Right kidney (tissue), 1 donor: ENCODE data around the gene CNGB1.
A peak's percentile ranks its signal among the peaks of the same experiment; 100 is the strongest.
"Not testable (repeated sequence)": the region's sequence is repeated elsewhere in the genome, so short reads cannot be mapped to it uniquely, and the experiment has no call there.

Source experiments
- DNase-seq: peaks from one replicate; pipeline ENCODE4 v3.0.0-alpha.2; 2016

Gene CNGB1

GRCh38 chr16:57884655-57885133, 86.2 kb downstream of the CNGB1 start:
- DNase-seq: no peak

GRCh38 chr16:57883953-57884654, 86.8 kb downstream of the CNGB1 start:
- no peak for DNase-seq

GRCh38 chr16:57883480-57883879, 87.4 kb downstream of the CNGB1 start:
- DNase-seq: no peak

- DNase-seq: no peak
These were observed 88.1 kb downstream of the CNGB1 start for GRCh38 chr16:57882792-57883191.

GRCh38 chr16:57882206-57882605, 88.7 kb downstream of the CNGB1 start:
- no peak for DNase-seq

- DNase-seq: no peak
These were observed 92.3 kb downstream of the CNGB1 start for GRCh38 chr16:57878586-57878985.

- DNase-seq: no peak
These were observed 94.7 kb downstream of the CNGB1 start for GRCh38 chr16:57876210-57876609.

GRCh38 chr16:57875347-57875746, 95.6 kb downstream of the CNGB1 start:
- DNase-seq: no peak

GRCh38 chr16:57873218-57873617, 97.7 kb downstream of the CNGB1 start:
- DNase-seq: peak; percentile 34

GRCh38 chr16:57872764-57873163, 98.2 kb downstream of the CNGB1 start:
- DNase-seq: not testable (repeated sequence)

GRCh38 chr16:57871456-57871855, 99.5 kb downstream of the CNGB1 start:
- DNase-seq: no peak

- DNase-seq: no peak
These were observed 100.0 kb downstream of the CNGB1 start for GRCh38 chr16:57870753-57871454.

- DNase-seq: no peak
These were observed 101.9 kb downstream of the CNGB1 start for GRCh38 chr16:57868913-57869520.

GRCh38 chr16:57867000-57867561, 103.8 kb downstream of the CNGB1 start:
- no peak for DNase-seq

- no peak for DNase-seq
These were observed 104.4 kb downstream of the CNGB1 start for GRCh38 chr16:57866529-57866918.

GRCh38 chr16:57865746-57866528, 105.0 kb downstream of the CNGB1 start:
- no peak for DNase-seq

- no peak for DNase-seq
These were observed 107.3 kb downstream of the CNGB1 start for GRCh38 chr16:57863434-57864160.

- no peak for DNase-seq
These were observed 108.1 kb downstream of the CNGB1 start for GRCh38 chr16:57862698-57863433.

GRCh38 chr16:57859331-57859730, 111.6 kb downstream of the CNGB1 start:
- no peak for DNase-seq

- DNase-seq: no peak
These were observed 112.3 kb downstream of the CNGB1 start for GRCh38 chr16:57858635-57859034.

- DNase-seq: not testable (repeated sequence)
These were observed 112.9 kb downstream of the CNGB1 start for GRCh38 chr16:57857991-57858390.
